Mesothelial cell of epicardium (in vitro differentiated cells): ENCODE data around the gene ARFIP2. TPM values are rescaled to one million over a fixed set of nuclear protein-coding genes. Genes with fewer than 3 reads are reported as not detected.

Experiments
- DNase-seq, 2 experiments: peaks; one replicate each; pipeline ENCODE4 v3.0.0; 2021; ENCODE audit warnings: low spot score in 2 of 2; ENCODE audit not compliant: unreplicated experiment in 2 of 2
- H3K27ac Mint-ChIP-seq: 2 replicates; pipeline ENCODE4 v1.8.0; 2021; ENCODE audit warnings: mixed read lengths
- H3K27me3 Mint-ChIP-seq: 2 replicates; pipeline ENCODE4 v1.8.0; 2021; ENCODE audit warnings: low read depth, mixed read lengths
- H3K36me3 Mint-ChIP-seq: 2 replicates; pipeline ENCODE4 v1.8.0; 2021; ENCODE audit warnings: mixed read lengths
- H3K4me1 Mint-ChIP-seq: 2 replicates; pipeline ENCODE4 v1.8.0; 2021; ENCODE audit warnings: mixed read lengths
- H3K4me3 Mint-ChIP-seq: 2 replicates; pipeline ENCODE4 v1.8.0; 2021; ENCODE audit warnings: mild to moderate bottlenecking, moderate library complexity, mixed read lengths
- H3K9me3 Mint-ChIP-seq: 2 replicates; pipeline ENCODE4 v1.8.0; 2021; ENCODE audit warnings: mixed read lengths
- total RNA-seq: library from RNA; stranded (reverse); gene quantifications from 3 replicates; pipeline ENCODE4 v1.2.1, GENCODE V29; 2021
- TF ChIP-seq, protein P1 (sequence below): fragments of 200-600 bp; sonication (generic); IDR thresholded peaks from one replicate; pipeline ENCODE4 v1.5.0; 2021; ENCODE audit warnings: antibody characterized with exemption; ENCODE audit not compliant: unreplicated experiment

The ARFIP2 gene
- total RNA-seq, 1 donor from 2014 or later: 72.2 TPM

DNA sequence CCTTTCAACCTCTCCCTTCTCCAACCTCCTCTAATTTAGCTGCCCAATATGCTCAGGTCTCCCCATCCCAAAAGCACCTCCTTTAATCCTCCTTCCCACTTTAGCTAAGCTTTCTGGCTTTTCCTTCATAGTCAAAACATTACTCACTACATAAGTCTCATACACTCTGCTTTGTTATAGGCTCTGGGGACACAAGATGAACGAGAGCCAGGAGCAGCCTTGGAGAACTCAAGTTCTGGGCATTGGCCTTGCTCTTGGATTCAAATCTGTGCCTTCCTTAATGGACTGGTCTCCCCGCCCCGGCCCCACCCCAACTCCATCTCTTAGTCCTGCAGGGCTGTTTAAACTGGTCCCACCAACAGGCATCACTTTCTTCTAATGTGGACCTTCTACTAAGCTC lies 28.9 kb downstream of the ARFIP2 start:
- H3K4me3 Mint-ChIP-seq: no peak overlapping the region
- H3K4me1 Mint-ChIP-seq: no peaks in the 10 kb centered on the region
- H3K27me3 Mint-ChIP-seq: no peaks in the 10 kb centered on the region
- TF ChIP-seq, protein P1, sequence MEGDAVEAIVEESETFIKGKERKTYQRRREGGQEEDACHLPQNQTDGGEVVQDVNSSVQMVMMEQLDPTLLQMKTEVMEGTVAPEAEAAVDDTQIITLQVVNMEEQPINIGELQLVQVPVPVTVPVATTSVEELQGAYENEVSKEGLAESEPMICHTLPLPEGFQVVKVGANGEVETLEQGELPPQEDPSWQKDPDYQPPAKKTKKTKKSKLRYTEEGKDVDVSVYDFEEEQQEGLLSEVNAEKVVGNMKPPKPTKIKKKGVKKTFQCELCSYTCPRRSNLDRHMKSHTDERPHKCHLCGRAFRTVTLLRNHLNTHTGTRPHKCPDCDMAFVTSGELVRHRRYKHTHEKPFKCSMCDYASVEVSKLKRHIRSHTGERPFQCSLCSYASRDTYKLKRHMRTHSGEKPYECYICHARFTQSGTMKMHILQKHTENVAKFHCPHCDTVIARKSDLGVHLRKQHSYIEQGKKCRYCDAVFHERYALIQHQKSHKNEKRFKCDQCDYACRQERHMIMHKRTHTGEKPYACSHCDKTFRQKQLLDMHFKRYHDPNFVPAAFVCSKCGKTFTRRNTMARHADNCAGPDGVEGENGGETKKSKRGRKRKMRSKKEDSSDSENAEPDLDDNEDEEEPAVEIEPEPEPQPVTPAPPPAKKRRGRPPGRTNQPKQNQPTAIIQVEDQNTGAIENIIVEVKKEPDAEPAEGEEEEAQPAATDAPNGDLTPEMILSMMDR: no peak
- H3K9me3 Mint-ChIP-seq: no peaks in the 10 kb centered on the region
- DNase-seq: no peak
- no peak overlapping the region for H3K27ac Mint-ChIP-seq
- H3K36me3 Mint-ChIP-seq: no peaks in the 10 kb centered on the region

DNA sequence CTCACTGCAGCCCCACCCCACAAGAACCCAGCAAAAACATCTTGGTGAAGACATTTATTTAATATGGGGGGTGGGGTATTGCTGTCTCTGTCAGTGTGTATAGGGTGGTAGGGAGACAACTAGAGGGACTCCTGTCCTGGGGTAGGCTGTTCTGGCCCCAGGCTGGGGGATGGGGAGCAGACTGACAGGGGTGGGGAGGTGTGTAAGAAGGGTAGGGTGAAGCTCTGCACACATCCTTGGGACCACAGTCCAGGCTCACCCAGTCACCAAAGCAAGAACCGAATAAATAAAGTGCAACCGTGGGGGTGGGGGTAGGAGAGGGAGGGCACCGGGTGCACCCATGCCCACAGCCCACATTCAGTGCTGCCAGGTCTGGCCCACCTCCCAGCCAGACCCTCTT lies 32.6 kb downstream of the ARFIP2 start:
- H3K4me1 Mint-ChIP-seq: no peaks in the 10 kb centered on the region
- no peak overlapping the region for H3K27ac Mint-ChIP-seq
- H3K27me3 Mint-ChIP-seq: no peaks in the 10 kb centered on the region
- no peak for DNase-seq
- TF ChIP-seq, protein P1: no peak
- H3K36me3 Mint-ChIP-seq: no peaks in the 10 kb centered on the region
- H3K4me3 Mint-ChIP-seq: no peak overlapping the region
- no peaks in the 10 kb centered on the region for H3K9me3 Mint-ChIP-seq

DNA sequence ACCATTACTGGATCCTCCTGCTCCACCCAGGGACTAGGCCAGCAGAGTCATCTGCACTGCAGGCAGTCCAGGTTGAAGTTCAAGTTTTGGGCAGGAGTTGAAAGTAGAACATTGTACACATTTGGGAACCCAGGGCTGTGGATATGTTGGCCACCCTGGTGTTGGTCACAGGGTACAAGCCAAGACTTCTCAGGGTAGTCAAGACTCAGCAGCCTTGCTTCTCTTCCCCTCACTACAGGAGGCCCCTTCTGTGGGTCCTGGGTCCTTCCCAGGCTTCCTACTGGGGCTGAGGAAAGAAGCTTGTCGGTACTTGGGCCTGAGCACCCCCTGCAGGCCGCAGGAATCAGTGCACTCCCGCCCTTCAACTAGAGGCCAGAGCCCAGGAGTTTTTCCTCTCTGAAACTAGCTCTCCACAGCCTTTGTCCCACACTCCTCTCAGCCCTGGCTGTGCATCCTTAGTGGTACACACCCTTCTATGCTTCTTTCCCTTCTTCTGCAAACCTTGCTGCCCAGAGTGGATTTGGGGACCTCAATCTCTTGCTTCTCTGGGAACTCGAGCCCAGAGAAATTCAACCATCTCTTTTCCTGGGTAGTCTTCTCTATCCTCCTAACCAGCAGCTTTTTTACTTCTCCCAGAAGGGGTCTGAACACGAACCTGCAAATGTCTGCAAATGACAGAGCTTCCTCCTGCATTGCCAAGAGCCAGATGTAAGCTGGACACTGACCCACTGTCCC lies 37.7 kb downstream of the ARFIP2 start:
- H3K9me3 Mint-ChIP-seq: no peaks in the 10 kb centered on the region
- no peak overlapping the region for H3K4me3 Mint-ChIP-seq
- peaks cover 2% of the 10 kb centered on the region for H3K4me1 Mint-ChIP-seq
- no peaks in the 10 kb centered on the region for H3K27me3 Mint-ChIP-seq
- no peak overlapping the region for H3K27ac Mint-ChIP-seq
- peak in 1 of 2 experiments; percentile 54 for DNase-seq
- H3K36me3 Mint-ChIP-seq: no peaks in the 10 kb centered on the region
- TF ChIP-seq, protein P1: peak; percentile 78

- TF ChIP-seq, protein P1: no peak
- H3K27ac Mint-ChIP-seq: no peak overlapping the region
- H3K27me3 Mint-ChIP-seq: no peaks in the 10 kb centered on the region
- no peak for DNase-seq
- H3K4me1 Mint-ChIP-seq: peaks cover 2% of the 10 kb centered on the region
- H3K9me3 Mint-ChIP-seq: no peaks in the 10 kb centered on the region
- no peaks in the 10 kb centered on the region for H3K36me3 Mint-ChIP-seq
- H3K4me3 Mint-ChIP-seq: no peak overlapping the region
Observed at GRCh38 chr11:6442441-6442840, 38.7 kb downstream of the ARFIP2 start.

DNA sequence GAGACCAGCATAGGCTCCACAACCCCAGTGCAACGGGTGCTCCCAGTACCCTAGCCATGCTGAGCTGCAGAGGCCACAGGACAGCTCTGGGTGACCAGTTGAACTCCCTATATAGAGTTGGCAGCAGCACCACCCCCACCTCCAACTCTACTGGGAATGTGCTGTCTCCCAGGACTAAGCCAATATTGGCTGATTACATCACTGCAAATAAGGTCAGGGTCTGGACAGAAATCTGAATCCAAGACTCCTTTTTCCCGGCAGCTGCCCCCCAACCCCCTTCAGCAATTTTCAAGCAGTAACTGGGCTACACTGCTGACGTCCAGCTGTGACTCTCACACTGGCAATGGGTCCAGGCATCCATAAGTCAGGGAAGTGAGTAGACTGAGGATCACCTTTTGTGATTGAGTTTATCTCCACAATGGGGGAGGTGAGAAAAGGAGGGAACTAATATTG lies 40.2 kb downstream of the ARFIP2 start, which contains the start of gene HPX:
Gene HPX (minus strand): TSS at position 82 of the 453 bp plus-strand sequence. CDS start 24 bp downstream, at position 58.
- DNase-seq: no peak
- Mint-ChIP-seq H3K36me3 (no peaks in the 10 kb centered on the region), H3K9me3 (no peaks in the 10 kb centered on the region)

More for the DNA sequence above, 40.2 kb downstream of the ARFIP2 start, which contains the start of gene HPX:
- Mint-ChIP-seq H3K4me1 (peaks cover 2% of the 10 kb centered on the region), H3K27ac (no peak within 1 kb of the TSS), H3K27me3 (no peaks in the 10 kb centered on the region), H3K4me3 (no peak within 1 kb of the TSS)
- TF ChIP-seq, protein P1: no peak
